Measurements from ENCODE around the gene ACTR3C.

Gene ACTR3C

GRCh38 chr7:150358988-150359621, 35.8 kb upstream of the ACTR3C start:
- DNase-seq = peak; percentile 29

- no peak for DNase-seq
Measured at GRCh38 chr7:150358433-150358832, 35.1 kb upstream of the ACTR3C start.

DNA sequence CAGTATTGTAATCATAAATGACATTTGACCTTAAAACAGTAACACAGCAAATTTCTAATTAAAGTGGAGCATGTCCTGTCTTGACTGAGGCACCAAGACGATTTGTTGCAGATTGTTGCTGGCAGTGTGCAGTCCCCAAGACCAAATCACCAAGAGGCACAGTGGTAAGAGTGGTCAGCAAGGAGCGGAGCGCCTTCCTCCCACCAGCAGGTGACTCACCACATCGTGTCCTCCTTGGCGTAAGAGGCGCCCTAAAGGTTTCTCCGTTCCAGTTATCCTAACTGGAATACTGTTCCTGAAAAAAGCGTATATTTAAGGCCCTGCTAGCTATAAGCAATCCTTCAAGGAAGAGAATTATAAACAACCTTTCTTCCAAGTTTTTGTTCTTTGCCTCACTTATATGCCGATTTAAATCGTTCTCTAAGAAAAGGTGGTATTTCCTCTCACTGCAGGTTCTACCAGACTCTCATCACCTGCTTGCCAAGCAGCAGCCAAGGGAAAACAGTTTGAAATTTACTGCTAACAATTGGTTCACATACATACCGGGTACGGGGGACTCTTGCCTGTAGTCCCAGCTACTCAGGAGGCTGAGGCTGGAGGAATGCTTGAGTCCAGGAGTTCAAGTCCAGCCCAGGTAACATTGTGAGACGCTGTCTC, 34.6 kb upstream of the ACTR3C start:
- no peak for DNase-seq

- DNase-seq = peak; percentile 78
Measured at GRCh38 chr7:150357270-150357669, 33.9 kb upstream of the ACTR3C start.

- peak; percentile 52 for DNase-seq
Measured at GRCh38 chr7:150356265-150356897, 33.0 kb upstream of the ACTR3C start.

GRCh38 chr7:150355666-150356059, 32.3 kb upstream of the ACTR3C start:
- DNase-seq = no peak

DNA sequence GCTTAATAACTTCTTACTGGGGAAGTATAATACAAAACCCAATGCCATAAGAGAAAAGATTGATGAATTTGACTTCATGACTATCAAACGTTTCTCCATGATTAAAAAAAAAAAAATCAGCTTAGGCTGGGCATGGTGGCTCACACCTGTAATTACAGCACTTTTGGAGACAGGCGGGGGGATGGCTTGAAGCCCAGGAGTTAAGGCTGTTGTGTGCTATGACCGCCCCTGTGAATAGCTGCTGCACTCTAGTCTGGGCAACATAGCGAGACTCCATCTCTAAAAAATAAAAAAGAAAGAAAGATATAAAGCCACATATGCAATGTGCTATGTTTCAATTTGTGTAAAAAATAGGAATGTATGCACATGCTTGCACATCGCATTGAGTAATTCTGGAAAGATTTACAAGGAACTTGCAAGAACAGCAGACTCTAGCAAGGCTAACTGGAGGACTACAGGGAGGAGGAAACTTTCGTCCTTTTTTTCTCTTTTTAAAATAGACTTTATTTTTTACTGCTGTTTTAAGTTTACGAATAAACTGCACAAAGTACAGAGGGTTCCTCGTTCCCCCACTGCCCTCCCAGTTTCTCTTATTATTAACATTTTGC, 28.3 kb upstream of the ACTR3C start:
- DNase-seq = no peak

DNA sequence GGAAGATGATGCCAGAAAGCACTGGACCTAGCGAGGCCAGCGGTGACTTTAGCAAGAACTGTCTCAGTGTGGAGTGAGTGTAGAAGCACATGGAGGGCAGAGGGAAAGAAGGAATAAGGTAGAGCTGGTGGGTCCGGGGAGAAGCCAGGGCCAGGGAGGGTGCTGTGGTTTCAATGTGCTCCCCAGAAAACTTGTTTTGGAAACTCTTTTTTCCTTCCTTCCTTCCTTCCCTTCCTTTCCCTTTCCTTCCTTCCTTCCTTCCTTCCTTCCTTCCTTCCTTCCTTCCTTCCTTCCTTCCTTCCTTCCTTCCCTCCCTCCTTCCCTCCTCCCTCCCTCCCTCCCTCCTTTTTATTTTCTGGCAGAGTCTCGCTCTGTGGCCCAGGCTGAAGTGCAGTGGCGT, 23.6 kb upstream of the ACTR3C start:
- no peak for DNase-seq

DNA sequence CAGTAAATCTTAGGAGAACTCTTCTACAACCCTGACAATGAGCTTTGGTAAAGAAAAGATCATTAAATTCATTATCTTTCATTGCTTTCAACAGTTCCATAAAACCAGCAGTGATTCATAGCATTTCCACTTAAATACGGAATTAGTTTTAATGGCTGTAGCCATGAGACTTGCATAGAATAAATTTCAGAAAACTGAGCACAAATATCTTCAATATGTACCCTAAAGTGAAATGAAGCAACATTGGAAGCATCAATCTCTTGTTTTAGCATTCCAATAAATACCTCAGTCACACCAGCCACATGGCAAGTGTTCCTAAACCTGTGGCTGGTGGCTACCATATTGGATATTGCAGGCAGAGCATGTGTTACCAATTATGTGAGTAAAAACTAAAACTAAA, 21.7 kb upstream of the ACTR3C start:
- no peak for DNase-seq

DNA sequence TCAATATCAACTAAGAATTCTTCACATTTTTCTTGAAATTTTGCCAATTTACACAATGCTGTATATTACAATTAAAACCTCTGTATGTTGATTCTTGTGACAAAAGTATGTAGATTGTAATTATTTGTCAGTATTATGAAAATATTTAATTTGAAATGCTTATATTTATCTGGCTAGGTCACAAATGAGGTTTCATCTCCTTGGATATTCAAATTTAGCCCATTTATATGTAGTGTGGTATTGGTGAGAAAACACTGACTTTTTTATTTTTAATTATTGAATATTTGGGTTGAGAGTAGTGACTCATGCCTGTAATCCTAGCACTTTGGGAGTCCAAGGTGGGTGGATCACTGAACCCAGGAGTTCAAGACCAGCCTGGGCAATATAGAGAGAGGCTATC, 21.0 kb upstream of the ACTR3C start:
- no peak for DNase-seq

GRCh38 chr7:150343225-150343624, 19.9 kb upstream of the ACTR3C start:
- DNase-seq = no peak

DNA sequence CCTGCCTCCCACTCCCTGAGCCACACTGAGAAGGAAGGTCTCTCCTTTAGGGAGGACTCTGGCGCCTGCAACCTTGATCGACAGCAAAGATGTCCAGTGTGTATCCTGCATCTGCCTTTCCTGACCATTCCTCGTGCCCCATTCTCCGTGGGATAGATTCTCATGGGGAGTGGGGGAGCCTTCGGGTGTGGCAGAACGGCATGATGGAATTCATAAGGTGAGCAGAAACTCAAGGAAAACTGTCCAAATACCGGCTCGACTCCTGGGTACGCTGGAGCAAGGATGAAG, 18.7 kb upstream of the ACTR3C start:
- no peak for DNase-seq

- no peak for DNase-seq
Measured at GRCh38 chr7:150341263-150342120, 18.1 kb upstream of the ACTR3C start, which contains the start of gene RARRES2. RARRES2 (minus strand) TSS chr7:150341629; CDS start chr7:150340609, 1,020 bp downstream.

GRCh38 chr7:150340875-150341262, 17.5 kb upstream of the ACTR3C start:
- DNase-seq = no peak

DNA sequence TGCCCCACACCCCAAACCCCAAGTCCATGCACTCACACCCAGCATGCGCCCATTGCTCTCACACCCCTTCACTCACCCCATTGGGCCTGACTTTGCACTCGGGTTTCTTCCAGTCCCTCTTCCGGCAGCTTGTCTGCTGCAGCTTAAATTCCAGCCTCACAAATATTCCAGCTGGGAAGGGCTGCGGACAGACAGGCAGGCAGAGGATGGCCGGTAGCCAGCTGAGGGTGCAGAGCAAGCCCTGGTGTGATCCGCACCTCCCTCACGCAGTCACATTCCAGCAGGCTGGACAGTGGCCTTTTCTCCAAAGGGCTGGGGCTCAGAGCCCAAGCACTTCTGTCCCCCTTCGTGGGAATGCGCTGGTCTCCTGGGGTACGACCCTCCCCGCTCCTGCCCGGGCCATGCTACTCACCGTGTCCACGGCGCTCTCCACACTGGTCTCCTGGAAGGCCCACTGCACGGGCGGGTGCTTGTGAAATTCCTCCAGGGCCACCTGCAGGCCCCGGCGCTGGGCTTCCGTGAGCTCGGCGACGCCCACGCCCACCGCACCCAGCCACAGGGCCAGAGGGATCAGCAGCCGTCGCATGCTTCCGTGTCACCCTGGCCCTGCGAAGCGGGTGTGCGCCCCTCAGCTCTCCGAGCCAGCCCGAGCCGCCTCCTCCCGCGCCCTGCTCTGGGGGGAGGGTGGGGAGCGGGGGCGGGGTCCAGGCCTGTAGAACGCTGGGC, 16.8 kb upstream of the ACTR3C start:
- DNase-seq = no peak

DNA sequence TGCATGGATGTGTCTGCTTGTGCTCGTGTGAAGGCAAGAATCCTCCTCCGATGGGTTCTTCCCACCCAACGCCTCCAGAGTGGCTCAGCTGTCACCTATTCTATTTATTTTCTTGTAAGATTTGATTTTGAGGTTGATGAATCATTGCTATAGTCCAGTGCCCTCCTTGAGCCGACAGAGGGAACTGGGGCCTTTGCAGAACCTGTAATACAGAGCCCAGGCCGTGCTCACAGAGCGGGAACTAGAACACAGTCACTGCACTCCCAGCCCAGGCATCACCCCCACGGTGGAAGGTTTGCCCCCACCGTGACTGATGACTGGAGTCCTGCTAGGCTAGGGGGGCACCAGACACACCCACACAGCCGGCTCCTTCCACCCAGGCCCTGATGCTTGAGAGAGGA, 16.1 kb upstream of the ACTR3C start:
- no peak for DNase-seq

GRCh38 chr7:150338166-150338829, 15.0 kb upstream of the ACTR3C start:
- no peak for DNase-seq

GRCh38 chr7:150337659-150338081, 14.3 kb upstream of the ACTR3C start:
- no peak for DNase-seq

GRCh38 chr7:150337179-150337578, 13.8 kb upstream of the ACTR3C start:
- no peak for DNase-seq

DNA sequence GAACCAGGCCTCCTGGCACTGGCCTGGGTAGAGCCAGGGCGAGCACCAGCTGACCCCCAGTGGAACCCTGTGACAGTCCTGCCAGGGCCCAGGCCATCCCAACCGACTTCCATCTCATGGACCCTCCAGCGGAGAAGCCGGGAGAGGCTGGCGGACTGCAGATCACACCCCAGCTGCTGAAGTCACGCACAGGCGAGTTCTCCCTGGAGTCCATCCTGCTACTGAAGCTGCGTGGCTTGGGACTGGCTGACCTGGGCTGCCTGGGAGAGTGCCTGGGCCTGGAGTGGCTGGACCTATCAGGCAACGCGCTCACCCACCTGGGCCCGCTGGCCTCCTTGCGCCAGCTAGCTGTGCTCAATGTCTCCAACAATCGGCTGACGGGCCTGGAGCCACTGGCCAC, 13.4 kb upstream of the ACTR3C start:
- DNase-seq = no peak

GRCh38 chr7:150335774-150336112, 12.4 kb upstream of the ACTR3C start:
- DNase-seq = no peak
